Right lobe of liver (tissue), 4 donors: ENCODE data around the gene TTC39C.

Experiments
- POLR2A ChIP-seq: fragments of 450-650 bp; IDR thresholded peaks from one replicate; pipeline ENCODE4 v1.6.1; 2017; ENCODE audit warnings: antibody characterized with exemption, mild to moderate bottlenecking
- TF ChIP-seq, protein P1 (sequence below), 4 donors: fragments of 200-600 bp in 3 of 4; fragments of 450-650 bp in 1 of 4; IDR thresholded peaks; one replicate each; pipeline versions ENCODE4 v1.5.1 to v1.8.0; 2016 to 2022; ENCODE audit warnings: antibody characterized with exemption in 4 of 4, mild to moderate bottlenecking in 2 of 4
- donor health status: DM: no; HTN: no; CAD: no.
- donor health status: DM: no; HTN: no; CAD: no.
- donor health status: DM: no; HTN: yes; CAD: no.

DNA sequence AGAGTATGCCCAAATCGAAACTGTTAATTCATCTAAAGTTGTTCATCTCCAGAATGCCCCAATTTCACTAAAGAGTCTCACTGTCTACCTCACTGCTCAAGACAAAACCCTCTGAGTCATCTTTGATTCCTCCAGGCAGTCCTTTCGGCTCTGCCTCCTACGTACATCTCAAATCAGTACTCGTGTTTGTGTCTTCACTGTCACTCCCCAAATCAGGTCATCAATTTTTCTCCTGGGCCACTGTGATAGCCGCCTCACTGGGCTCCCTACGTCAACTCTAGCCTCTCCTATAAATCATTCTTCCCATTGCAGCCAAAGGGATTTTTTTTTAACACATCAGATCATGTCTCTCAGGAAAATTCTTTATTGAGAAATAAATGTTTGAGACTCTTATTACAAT is 42.1 kb upstream of the TTC39C start:
- TF ChIP-seq, protein P1, sequence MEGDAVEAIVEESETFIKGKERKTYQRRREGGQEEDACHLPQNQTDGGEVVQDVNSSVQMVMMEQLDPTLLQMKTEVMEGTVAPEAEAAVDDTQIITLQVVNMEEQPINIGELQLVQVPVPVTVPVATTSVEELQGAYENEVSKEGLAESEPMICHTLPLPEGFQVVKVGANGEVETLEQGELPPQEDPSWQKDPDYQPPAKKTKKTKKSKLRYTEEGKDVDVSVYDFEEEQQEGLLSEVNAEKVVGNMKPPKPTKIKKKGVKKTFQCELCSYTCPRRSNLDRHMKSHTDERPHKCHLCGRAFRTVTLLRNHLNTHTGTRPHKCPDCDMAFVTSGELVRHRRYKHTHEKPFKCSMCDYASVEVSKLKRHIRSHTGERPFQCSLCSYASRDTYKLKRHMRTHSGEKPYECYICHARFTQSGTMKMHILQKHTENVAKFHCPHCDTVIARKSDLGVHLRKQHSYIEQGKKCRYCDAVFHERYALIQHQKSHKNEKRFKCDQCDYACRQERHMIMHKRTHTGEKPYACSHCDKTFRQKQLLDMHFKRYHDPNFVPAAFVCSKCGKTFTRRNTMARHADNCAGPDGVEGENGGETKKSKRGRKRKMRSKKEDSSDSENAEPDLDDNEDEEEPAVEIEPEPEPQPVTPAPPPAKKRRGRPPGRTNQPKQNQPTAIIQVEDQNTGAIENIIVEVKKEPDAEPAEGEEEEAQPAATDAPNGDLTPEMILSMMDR (IDR thresholded peaks at IDR 0.05): no peak
- no peak for TF ChIP-seq POLR2A
